GM12872 (cell line): Measurements from ENCODE around the gene AK4.

ENCODE experiments used
- TF ChIP-seq, protein P1 (sequence below): IDR thresholded peaks from 3 replicates; pipeline ENCODE4 v1.5.1; 2011; ENCODE audit warnings: low read depth, mild to moderate bottlenecking, low read length, moderate library complexity; ENCODE audit not compliant: insufficient read depth

AK4 gene

DNA sequence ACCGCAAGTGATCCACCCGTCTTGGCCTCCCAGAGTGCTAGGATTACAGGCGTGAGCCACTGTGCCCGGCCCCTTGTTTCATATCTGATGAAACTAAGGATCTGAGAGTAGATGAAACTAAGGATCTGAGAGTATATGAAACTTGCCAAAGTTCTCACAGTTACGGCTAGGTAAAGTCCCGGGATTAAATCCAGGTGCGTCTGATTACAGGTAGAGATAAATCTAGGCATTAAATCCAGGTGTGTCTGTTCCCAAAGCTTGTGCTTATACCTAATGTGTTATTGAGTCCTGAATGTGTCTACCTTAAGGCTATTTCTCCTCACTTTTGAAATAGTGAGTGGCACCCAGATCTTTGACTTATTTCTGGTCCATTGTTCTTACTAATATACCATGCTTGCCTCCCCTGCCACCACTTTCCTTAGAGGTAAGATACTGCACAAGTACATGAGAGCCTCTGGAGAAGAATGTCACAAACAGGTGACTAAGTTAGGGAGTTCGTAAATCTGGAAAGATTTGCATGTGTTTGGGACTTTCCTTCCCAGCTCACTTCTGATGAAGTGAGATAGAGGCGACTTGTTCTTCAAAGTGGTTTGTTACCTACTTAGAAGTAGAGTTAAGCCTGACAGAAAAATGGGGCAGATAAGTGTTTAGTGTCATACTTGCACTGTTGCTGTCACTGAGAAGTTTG lies 66.5 kb downstream of the AK4 start:
- TF ChIP-seq, protein P1, sequence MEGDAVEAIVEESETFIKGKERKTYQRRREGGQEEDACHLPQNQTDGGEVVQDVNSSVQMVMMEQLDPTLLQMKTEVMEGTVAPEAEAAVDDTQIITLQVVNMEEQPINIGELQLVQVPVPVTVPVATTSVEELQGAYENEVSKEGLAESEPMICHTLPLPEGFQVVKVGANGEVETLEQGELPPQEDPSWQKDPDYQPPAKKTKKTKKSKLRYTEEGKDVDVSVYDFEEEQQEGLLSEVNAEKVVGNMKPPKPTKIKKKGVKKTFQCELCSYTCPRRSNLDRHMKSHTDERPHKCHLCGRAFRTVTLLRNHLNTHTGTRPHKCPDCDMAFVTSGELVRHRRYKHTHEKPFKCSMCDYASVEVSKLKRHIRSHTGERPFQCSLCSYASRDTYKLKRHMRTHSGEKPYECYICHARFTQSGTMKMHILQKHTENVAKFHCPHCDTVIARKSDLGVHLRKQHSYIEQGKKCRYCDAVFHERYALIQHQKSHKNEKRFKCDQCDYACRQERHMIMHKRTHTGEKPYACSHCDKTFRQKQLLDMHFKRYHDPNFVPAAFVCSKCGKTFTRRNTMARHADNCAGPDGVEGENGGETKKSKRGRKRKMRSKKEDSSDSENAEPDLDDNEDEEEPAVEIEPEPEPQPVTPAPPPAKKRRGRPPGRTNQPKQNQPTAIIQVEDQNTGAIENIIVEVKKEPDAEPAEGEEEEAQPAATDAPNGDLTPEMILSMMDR, result no peak

DNA sequence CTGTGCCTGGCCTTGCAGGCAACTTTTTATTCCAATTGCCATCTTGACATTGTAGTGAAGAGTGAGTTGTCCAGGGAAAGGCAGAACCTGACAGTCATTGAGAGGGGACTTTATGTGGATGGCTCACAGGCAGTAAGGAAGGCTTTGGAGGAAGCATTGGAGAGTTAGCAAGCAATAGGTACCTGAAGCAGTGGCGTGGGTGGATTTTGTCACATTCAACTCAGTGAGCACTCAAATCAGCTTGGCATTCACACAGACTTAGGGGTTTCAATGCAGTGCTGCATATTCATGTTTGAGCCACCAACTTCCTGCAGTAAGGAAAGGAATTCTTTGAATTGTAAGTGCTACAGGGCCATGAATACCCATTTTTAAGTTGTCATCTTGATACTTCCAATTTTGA lies 69.0 kb downstream of the AK4 start:
- TF ChIP-seq, protein P1, result no peak

DNA sequence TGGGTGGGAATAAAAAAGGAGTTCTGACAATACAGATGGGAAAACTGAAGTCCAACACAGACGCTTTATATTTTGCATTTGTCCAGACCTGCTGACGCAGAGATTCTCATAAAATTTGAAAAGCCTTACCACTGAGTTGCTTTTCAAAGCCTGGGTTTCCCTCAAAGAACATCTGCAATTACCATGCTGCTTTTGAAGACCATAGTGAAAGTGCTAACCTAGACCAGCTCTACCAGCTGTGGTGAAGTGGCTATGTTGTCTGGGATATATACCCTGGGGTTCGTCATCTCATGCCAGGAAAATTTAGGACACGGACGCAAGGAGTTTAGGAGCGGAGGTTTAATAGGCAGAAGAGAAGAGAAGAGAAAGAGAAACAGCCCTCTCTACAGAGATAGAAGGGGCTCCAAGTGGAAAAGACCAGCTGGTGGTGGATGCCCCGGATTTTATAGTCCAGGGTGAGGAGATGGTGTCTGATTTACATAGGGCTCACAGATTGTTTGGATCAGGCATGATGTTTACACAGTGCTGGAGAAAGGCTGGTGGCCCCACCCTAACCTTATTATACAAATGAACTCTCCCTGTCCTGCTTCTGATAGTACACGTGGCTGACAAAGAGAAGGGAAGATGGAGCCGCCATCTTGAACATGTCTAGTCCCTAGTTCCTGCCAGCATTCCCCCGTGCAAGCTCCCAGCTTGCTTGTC lies 73.8 kb downstream of the AK4 start:
- TF ChIP-seq, protein P1, result no peak

DNA sequence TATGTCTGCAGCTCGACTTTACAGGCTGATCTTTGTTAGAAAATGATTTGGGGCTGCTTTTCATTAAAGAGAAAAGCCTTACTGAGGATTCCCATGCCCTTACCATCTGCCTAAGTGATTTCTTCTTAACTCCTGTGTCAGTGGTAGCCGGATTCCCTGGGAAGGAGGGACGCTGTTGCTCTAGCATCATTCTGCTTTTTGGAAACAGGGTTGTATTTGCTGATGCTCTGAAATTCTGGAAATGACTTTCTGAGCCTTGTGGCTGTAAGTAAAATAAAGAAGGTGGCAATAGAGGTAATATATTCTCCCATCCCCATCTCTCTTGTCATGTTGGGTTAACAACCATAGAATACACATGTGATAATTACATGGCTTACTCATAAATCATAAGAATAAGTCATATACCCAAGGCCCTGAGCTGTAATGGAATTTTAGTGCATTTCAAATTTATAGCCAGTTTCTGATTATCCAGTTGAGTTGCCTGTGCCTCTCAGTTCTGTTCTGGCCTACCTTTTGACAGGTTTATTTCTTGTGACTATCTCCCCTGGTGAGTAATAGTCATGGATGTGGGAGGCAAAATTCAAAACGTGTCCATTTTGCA lies 74.4 kb downstream of the AK4 start:
- TF ChIP-seq, protein P1, result no peak

DNA sequence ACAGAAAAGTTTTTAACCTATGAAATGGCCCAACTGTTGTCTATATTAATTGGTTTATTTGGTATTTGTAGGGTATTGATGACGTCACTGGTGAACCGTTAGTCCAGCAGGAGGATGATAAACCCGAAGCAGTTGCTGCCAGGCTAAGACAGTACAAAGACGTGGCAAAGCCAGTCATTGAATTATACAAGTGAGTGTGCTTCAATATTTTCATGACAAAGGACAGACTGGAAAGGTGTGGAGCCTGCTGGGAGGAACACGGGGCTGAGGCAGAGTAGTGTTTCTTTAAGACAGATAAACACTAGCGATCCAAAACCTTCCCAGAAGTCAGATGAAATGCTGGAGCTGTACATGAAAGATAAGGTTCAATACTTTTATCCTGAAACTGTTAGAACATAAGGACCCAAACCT lies 76.7 kb downstream of the AK4 start:
- TF ChIP-seq, protein P1, result no peak

DNA sequence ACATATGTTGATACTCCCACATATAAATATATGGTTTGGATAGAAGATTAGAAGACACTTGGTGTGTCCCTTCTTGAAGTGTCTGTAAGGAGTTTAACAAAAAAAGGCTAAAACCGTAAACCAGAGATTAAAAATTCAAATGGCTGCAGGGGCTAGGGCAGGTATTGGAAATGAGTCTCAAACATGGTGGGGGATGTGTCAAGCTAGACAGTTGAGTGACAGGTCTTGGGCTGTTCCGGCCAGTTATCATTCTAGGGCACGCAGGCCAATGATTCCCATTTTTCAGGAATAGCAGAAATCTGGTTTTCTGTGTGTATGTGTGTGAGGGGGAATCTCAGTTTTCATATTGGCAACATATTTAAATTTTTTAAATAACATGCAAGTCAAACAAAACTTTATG lies 77.2 kb downstream of the AK4 start:
- TF ChIP-seq, protein P1, result no peak

DNA sequence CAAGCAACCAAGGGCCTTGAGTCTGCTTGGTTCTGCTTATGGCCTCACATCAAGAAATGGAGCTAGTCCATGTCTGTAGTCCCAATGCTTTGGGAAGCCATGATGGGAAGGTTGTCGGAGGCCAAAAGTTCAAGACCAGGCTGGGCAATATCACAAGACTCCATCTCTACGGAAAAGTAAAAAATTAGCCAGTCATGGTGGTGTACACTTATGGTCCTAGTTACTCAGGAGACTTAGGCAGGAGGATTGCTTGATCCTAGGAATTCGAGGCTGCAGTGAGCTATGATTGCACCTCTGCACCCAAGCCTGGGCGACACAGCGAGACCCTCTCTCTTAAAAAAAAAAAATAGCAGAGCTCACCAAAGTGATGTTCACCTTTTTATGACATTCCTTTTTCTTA lies 81.2 kb downstream of the AK4 start:
- TF ChIP-seq, protein P1, result no peak
